ENCODE data around the gene RPUSD1.
"Not testable (repeated sequence)": the region's sequence is repeated elsewhere in the genome, so short reads cannot be mapped to it uniquely, and the experiment has no call there.

The RPUSD1 gene

GRCh38 chr16:766008-766819 is 22.0 kb downstream of the RPUSD1 start:
- no peak for DNase-seq (ENCODE audit: low read depth)

- DNase-seq (ENCODE audit: low read depth) = no peak
Observed at GRCh38 chr16:765488-765865, 22.7 kb downstream of the RPUSD1 start.

GRCh38 chr16:764848-765487 is 23.2 kb downstream of the RPUSD1 start:
- no peak for DNase-seq (ENCODE audit: low read depth)

- DNase-seq (ENCODE audit: low read depth) = no peak
Observed at GRCh38 chr16:764184-764750, 23.9 kb downstream of the RPUSD1 start.

GRCh38 chr16:763369-764183 is 24.6 kb downstream of the RPUSD1 start:
- DNase-seq (ENCODE audit: low read depth) = no peak

- no peak for DNase-seq (ENCODE audit: low read depth)
Observed at GRCh38 chr16:762595-763268, 25.4 kb downstream of the RPUSD1 start.

- no peak for DNase-seq (ENCODE audit: low read depth)
Observed at GRCh38 chr16:761625-762513, 26.3 kb downstream of the RPUSD1 start.

GRCh38 chr16:760545-761343 is 27.4 kb downstream of the RPUSD1 start, which contains the start of gene MSLN:
MSLN (plus strand) TSS chr16:760734; CDS start chr16:762681, 1,947 bp downstream.
- no peak for DNase-seq (ENCODE audit: low read depth)

- DNase-seq (ENCODE audit: low read depth) = no peak
Observed at GRCh38 chr16:760065-760464, 28.1 kb downstream of the RPUSD1 start.

GRCh38 chr16:759110-759910 is 28.9 kb downstream of the RPUSD1 start:
- DNase-seq (ENCODE audit: low read depth) = no peak

GRCh38 chr16:756428-756827 is 31.8 kb downstream of the RPUSD1 start:
- no peak for DNase-seq (ENCODE audit: low read depth)

- no peak for DNase-seq (ENCODE audit: low read depth)
Observed at GRCh38 chr16:754656-755055, 33.5 kb downstream of the RPUSD1 start.

GRCh38 chr16:754121-754607 is 34.0 kb downstream of the RPUSD1 start:
- not testable (repeated sequence) for DNase-seq (ENCODE audit: low read depth)

GRCh38 chr16:752007-752312 is 36.2 kb downstream of the RPUSD1 start:
- no peak for DNase-seq (ENCODE audit: low read depth)

- no peak for DNase-seq (ENCODE audit: low read depth)
Observed at GRCh38 chr16:751152-752006, 36.8 kb downstream of the RPUSD1 start.

GRCh38 chr16:750485-750884 is 37.7 kb downstream of the RPUSD1 start:
- no peak for DNase-seq (ENCODE audit: low read depth)

GRCh38 chr16:749010-749409 is 39.2 kb downstream of the RPUSD1 start:
- peak; percentile 72 for DNase-seq (ENCODE audit: low read depth)

Measured in stromal cell of bone marrow (primary cell).